Breast epithelium (tissue), 4 donors: ENCODE results near the gene WSB1. TPM values are rescaled to one million over a fixed set of nuclear protein-coding genes. Genes with fewer than 3 reads are reported as not detected.

ENCODE experiments used
- DNase-seq, 2 donors: peaks; one replicate each; pipeline ENCODE4 v3.0.0-alpha.2; 2019; ENCODE audit warnings: low spot score in 2 of 2
- H3K27ac ChIP-seq, 2 donors: fragments of 200-600 bp; sonication (generic) in 1 of 2; one replicate each; pipeline ENCODE4 v1.5.1; 2016 to 2019; ENCODE audit warnings: mild to moderate bottlenecking in 1 of 2
- H3K27me3 ChIP-seq, 2 donors: fragments of 200-600 bp; sonication (generic) in 1 of 2; one replicate each; pipeline versions ENCODE4 v1.5.1 to v1.6.0; 2017 to 2019; ENCODE audit warnings: control low read depth in 1 of 2, mild to moderate bottlenecking in 1 of 2
- H3K36me3 ChIP-seq: fragments of 200-600 bp; one replicate; pipeline ENCODE4 v1.5.1; 2019
- H3K4me1 ChIP-seq, 2 donors: fragments of 200-600 bp; sonication (generic); one replicate each; pipeline ENCODE4 v1.5.1; 2016 to 2019; ENCODE audit warnings: control low read depth in 1 of 2
- H3K4me3 ChIP-seq, 3 donors: fragments of 200-600 bp; sonication (generic); 1 replicate in 2 of 3; 2 replicates in 1 of 3; pipeline ENCODE4 v1.5.1; 2016 to 2019; ENCODE audit warnings: mild to moderate bottlenecking in 3 of 3, moderate library complexity in 2 of 3
- H3K9me3 ChIP-seq, 2 donors: fragments of 200-600 bp; sonication (generic) in 1 of 2; one replicate each; pipeline ENCODE4 v1.5.1; 2016 to 2019; ENCODE audit warnings: control low read depth in 1 of 2
- CTCF ChIP-seq, 3 donors: fragments of 450-650 bp; IDR thresholded peaks; one replicate each; pipeline ENCODE4 v1.5.1; 2016 to 2017; ENCODE audit warnings: antibody characterized with exemption in 3 of 3, mild to moderate bottlenecking in 3 of 3, moderate library complexity in 3 of 3
- POLR2A ChIP-seq: fragments of 450-650 bp; IDR thresholded peaks from one replicate; pipeline ENCODE4 v1.6.1; 2016; ENCODE audit warnings: antibody characterized with exemption, mild to moderate bottlenecking, moderate library complexity
- POLR2AphosphoS5 ChIP-seq, 3 donors: sonication (generic); formaldehyde crosslinking; IDR thresholded peaks; one replicate each; pipeline ENCODE4 v1.6.1; 2017; ENCODE audit warnings: antibody characterized with exemption in 3 of 3
- intact Hi-C: fragments of 100-400 bp; cut with DNase I; formaldehyde crosslinking; loops from one replicate; pipeline ENCODE4 v1.15.1; 2023; ENCODE audit warnings: low total_unique reads
- total RNA-seq, 3 donors: library from RNA; depleted of rRNA; stranded (reverse); fragments of >200 nt; gene quantifications; one replicate each; pipeline ENCODE4 v1.1.0, GENCODE V29; 2016

WSB1 gene
- total RNA-seq, 3 donors from 2014 or later: 90.6 to 219 (median 160) TPM

GRCh38 chr17:27352448-27353032, 58.6 kb downstream of the WSB1 start:
- H3K27me3 ChIP-seq: no peaks in the 10 kb centered on the region
- no peaks in the 10 kb centered on the region for H3K9me3 ChIP-seq
- no peaks in the 10 kb centered on the region for H3K36me3 ChIP-seq
- intact Hi-C loops: loop anchor here (5.0 kb wide), 1 partner anchor 250 kb away; no protein-coding TSS in a partner anchor
- no peaks in the 10 kb centered on the region for H3K4me1 ChIP-seq
- peak overlapping the region in 1 of 3 donors; percentile 89 for H3K4me3 ChIP-seq
- H3K27ac ChIP-seq: peak overlapping the region; percentile 96 to 97
- TF ChIP-seq POLR2A: no peak
- TF ChIP-seq POLR2AphosphoS5 (IDR thresholded peaks at IDR 0.05): no peak
- TF ChIP-seq CTCF (IDR thresholded peaks at IDR 0.05): no peak
- DNase-seq: no peak

- peak overlapping the region; percentile 96 to 97 for H3K27ac ChIP-seq
- DNase-seq: no peak
- no peaks in the 10 kb centered on the region for H3K4me1 ChIP-seq
- H3K4me3 ChIP-seq: peak overlapping the region; percentile 61 to 89 (median 75)
- no peaks in the 10 kb centered on the region for H3K27me3 ChIP-seq
- H3K9me3 ChIP-seq: no peaks in the 10 kb centered on the region
- no peak for TF ChIP-seq POLR2AphosphoS5 (IDR thresholded peaks at IDR 0.05)
- no peak for TF ChIP-seq CTCF (IDR thresholded peaks at IDR 0.05)
- TF ChIP-seq POLR2A: no peak
- intact Hi-C loops: loop anchor here (5.0 kb wide), 1 partner anchor 249 kb away; no protein-coding TSS in a partner anchor
- no peaks in the 10 kb centered on the region for H3K36me3 ChIP-seq
Observed at GRCh38 chr17:27353033-27353460, 59.1 kb downstream of the WSB1 start.

GRCh38 chr17:27353461-27354050, 59.6 kb downstream of the WSB1 start:
- peak; percentile 89 to 91 for DNase-seq
- no peaks in the 10 kb centered on the region for H3K27me3 ChIP-seq
- H3K4me1 ChIP-seq: no peaks in the 10 kb centered on the region
- H3K36me3 ChIP-seq: no peaks in the 10 kb centered on the region
- intact Hi-C loops: loop anchor here (5.0 kb wide), 1 partner anchor 249 kb away; no protein-coding TSS in a partner anchor
- peak overlapping the region; percentile 61 to 89 (median 75) for H3K4me3 ChIP-seq
- peak overlapping the region; percentile 96 to 97 for H3K27ac ChIP-seq
- H3K9me3 ChIP-seq: no peaks in the 10 kb centered on the region
- TF ChIP-seq POLR2A: peak; percentile 80
- TF ChIP-seq POLR2AphosphoS5 (IDR thresholded peaks at IDR 0.05): peak; percentile 97 to 99 (median 97)
- peak in 2 of 3 donors; percentile 36 to 99 for TF ChIP-seq CTCF (IDR thresholded peaks at IDR 0.05)

- H3K36me3 ChIP-seq: no peaks in the 10 kb centered on the region
- no peak for TF ChIP-seq POLR2AphosphoS5 (IDR thresholded peaks at IDR 0.05)
- TF ChIP-seq CTCF (IDR thresholded peaks at IDR 0.05): peak in 1 of 3 donors; percentile 27
- H3K4me3 ChIP-seq: peak overlapping the region; percentile 61 to 89 (median 75)
- peak overlapping the region; percentile 96 to 97 for H3K27ac ChIP-seq
- no peaks in the 10 kb centered on the region for H3K27me3 ChIP-seq
- intact Hi-C loops: loop anchor here (5.0 kb wide), 1 partner anchor 248 kb away; no protein-coding TSS in a partner anchor
- no peaks in the 10 kb centered on the region for H3K4me1 ChIP-seq
- DNase-seq: no peak
- H3K9me3 ChIP-seq: no peaks in the 10 kb centered on the region
Observed at GRCh38 chr17:27354051-27354490, 60.2 kb downstream of the WSB1 start.
